Epidermal melanocyte (primary cell): ENCODE data around the gene MARK3.
"Not testable (repeated sequence)": the region's sequence is repeated elsewhere in the genome, so short reads cannot be mapped to it uniquely, and the experiment has no call there.

Experiments
- DNase-seq: peaks from one replicate; pipeline ENCODE4 v3.0.0; 2011; ENCODE audit warnings: low spot score; ENCODE audit not compliant: insufficient read length

The MARK3 gene

GRCh38 chr14:103510724-103511693 lies 125.8 kb downstream of the MARK3 start:
- no peak for DNase-seq

GRCh38 chr14:103512180-103512579 lies 127.0 kb downstream of the MARK3 start:
- DNase-seq, result not testable (repeated sequence)

GRCh38 chr14:103512701-103513611 lies 127.7 kb downstream of the MARK3 start:
- DNase-seq, result no peak

GRCh38 chr14:103514596-103515421 lies 129.6 kb downstream of the MARK3 start:
- DNase-seq, result no peak

GRCh38 chr14:103516426-103517173 lies 131.4 kb downstream of the MARK3 start:
- no peak for DNase-seq

GRCh38 chr14:103517174-103517566 lies 132.0 kb downstream of the MARK3 start:
- no peak for DNase-seq

- DNase-seq, result peak; percentile 27
These were observed 132.7 kb downstream of the MARK3 start for GRCh38 chr14:103517721-103518421.

GRCh38 chr14:103518422-103519042 lies 133.3 kb downstream of the MARK3 start:
- DNase-seq, result peak; percentile 91

GRCh38 chr14:103519043-103519836 lies 134.0 kb downstream of the MARK3 start:
- peak; percentile 17 for DNase-seq

GRCh38 chr14:103519837-103520212 lies 134.6 kb downstream of the MARK3 start:
- peak; percentile 7 for DNase-seq

- peak; percentile 2 for DNase-seq
These were observed 135.0 kb downstream of the MARK3 start for GRCh38 chr14:103520269-103520656.

- peak; percentile 74 for DNase-seq
These were observed 135.6 kb downstream of the MARK3 start for GRCh38 chr14:103520657-103521437.

- no peak for DNase-seq
These were observed 136.3 kb downstream of the MARK3 start for GRCh38 chr14:103521438-103521950.

GRCh38 chr14:103521951-103522563 lies 136.8 kb downstream of the MARK3 start:
- DNase-seq, result no peak

- peak; percentile 83 for DNase-seq
These were observed 137.7 kb downstream of the MARK3 start, which contains the start of gene CKB for GRCh38 chr14:103522649-103523574. Gene CKB, minus strand, starts transcription at chr14:103522830. Its CDS starts 337 bp downstream, at chr14:103522493.

GRCh38 chr14:103523575-103523954 lies 138.3 kb downstream of the MARK3 start:
- DNase-seq, result no peak
